Activated CD4-positive, alpha-beta T cell treated with anti-CD3 and anti-CD28 coated beads, Interleukin-2, amount 50 U/mL, for 24 hours (primary cell): ENCODE data around the gene CHN2.

ENCODE experiments used
- DNase-seq, 2 donors: peaks; one replicate each; pipeline ENCODE4 v3.0.0-alpha.2; 2020; ENCODE audit warnings: low read depth in 1 of 2, low spot score in 1 of 2

The CHN2 gene

GRCh38 chr7:29422829-29423228 lies 228.3 kb downstream of the CHN2 start:
- DNase-seq = no peak

- no peak for DNase-seq
These were observed 229.9 kb downstream of the CHN2 start for GRCh38 chr7:29424295-29424983.

DNA sequence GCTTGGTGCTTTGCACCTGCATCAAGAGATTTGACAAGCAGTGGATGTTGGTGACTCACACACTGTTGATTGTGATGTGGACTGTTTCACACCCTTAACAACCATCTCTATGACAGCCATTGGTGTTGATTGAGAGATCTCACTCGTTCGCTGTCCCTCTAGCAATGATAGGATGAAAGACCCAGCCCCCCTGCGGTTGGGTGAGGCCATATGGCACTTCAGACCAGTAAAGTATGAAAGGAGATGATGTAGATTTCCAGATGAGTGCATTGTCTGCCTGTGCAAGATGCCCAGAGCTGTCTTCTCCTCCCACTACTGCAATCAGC lies 230.4 kb downstream of the CHN2 start:
- DNase-seq = no peak

DNA sequence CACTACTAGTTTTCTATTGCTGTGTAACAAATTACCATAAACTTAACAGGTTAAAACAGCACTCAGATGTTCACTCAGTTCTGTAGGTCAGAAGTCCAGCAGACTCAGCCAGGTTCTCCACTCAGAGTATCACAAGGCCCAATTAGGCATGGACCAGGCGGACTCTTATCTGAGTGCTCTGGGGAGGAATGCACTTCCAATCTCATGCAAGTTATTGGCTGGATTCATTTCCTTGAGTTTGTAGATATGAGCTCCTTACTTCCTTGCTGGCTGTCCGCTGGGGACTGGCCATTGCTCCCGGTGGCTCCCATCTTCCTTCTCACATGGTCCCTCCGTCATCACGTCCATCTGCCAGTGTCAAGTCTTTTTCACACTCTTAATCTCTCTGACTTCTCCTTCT lies 232.0 kb downstream of the CHN2 start:
- no peak for DNase-seq

- no peak for DNase-seq
These were observed 234.8 kb downstream of the CHN2 start for GRCh38 chr7:29429401-29429800.

GRCh38 chr7:29430279-29430949 lies 235.8 kb downstream of the CHN2 start:
- DNase-seq = no peak

GRCh38 chr7:29431686-29432085 lies 237.1 kb downstream of the CHN2 start:
- DNase-seq = no peak

- DNase-seq = no peak
These were observed 238.1 kb downstream of the CHN2 start for GRCh38 chr7:29432721-29433120.

DNA sequence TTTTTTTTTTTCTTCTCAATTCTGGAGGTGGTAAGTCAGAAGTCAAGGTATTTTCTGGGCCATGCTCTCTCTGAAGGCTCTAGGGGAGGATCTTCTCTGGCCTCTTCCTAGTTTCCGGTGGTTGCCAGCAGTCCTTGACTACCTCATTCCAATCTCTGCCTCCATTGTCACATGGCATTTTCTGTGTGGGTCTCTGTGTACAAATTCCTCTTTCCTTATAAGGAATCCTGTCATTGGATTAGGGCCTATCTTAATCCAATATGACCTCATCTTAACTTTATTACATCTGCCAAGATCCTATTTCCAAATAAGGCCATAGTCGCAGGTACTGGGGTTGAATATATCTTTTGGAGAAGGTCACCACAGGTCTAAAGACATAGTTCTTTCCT lies 239.8 kb downstream of the CHN2 start:
- no peak for DNase-seq

DNA sequence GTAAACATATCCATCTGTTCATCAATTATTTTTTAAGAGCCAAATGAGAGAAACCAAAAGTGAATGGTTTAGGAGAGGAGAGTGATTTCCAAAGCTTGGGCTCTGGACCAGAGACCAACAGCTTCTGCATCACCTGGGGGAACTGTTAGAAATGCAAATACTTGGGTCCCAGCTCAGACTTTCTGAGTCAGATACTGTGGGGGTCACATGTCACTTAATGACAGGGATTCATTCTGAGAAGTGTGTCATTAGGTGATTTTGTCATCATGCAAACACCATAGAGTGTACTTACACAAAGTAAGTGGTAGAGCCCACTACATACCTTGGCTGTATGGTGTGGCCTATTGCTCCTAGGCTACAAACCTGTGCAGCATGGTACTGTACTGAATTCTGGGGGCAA lies 240.6 kb downstream of the CHN2 start:
- no peak for DNase-seq

- no peak for DNase-seq
These were observed 241.3 kb downstream of the CHN2 start for GRCh38 chr7:29435902-29436301.

DNA sequence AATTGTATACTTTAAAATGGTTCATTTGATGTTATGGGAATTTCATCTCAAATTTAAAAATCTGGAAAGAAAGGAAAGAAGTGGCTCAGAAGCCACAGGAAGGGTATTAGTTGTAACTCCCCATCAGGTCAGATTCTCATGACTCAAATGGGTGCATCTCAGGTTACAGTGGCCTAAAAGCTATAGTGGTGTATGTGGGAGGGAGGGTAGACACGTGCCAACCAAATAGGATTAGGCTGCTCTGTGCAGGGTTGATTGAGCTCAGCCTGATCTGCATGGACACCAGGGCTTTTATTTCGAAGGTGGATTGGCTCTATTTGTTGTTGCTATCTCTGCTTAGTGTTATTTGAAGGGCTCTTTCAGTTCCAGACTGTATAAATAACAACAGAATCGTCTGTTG lies 247.6 kb downstream of the CHN2 start:
- no peak for DNase-seq

- no peak for DNase-seq
These were observed 249.0 kb downstream of the CHN2 start for GRCh38 chr7:29443552-29443951.

GRCh38 chr7:29444267-29444666 lies 249.7 kb downstream of the CHN2 start:
- DNase-seq = no peak

- no peak for DNase-seq
These were observed 251.2 kb downstream of the CHN2 start for GRCh38 chr7:29445736-29446135.

DNA sequence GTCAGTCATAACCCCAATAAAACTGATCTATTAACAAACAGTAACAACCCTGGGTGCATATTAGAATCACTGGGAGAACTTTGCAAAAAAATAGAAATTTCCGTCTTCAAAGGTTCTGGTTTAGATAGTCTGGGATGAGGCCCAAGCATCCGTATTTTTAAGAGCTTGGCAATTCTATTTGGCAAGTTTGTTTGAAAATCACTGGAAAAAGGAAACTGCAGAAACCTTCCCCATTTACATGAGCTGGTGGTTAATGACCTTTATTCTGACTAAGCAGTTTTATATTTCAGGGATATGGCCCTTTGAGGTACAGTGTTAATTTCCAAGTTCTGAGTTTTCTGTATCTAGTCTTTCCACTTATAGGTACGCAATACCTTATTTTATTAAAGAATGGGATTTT lies 253.3 kb downstream of the CHN2 start:
- no peak for DNase-seq

DNA sequence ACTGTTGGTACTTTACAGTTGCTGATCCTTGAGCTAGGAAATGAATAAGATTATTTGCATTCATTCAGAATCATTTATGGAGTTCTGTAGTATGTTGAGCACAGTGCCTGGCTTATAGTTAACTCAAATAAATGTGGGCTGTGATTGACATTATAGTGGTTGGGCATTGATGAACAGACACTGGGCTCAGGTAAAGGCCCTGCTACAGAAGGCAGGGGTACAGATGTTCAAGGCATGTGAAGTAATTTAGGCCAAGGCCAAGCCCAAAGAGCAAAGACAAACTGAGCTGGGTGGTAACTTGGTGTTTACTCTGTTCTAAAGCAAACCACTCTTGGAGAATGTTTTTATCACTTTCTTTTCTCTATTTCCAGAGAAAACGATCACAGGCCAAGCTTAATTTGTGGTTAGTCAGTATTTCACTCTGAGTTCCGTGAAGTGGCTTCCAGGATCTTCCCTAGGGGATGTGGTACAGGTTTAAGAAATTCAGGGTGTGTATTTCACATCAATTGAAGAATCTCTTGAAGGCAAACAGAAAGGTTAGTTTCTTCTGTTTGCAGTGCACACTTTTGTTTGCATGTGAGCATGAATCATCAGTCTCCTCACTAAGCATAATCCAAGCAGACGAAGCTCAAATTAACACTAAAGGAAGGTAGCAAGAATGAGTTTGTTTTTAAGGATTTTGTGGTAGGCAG lies 255.1 kb downstream of the CHN2 start:
- no peak for DNase-seq

DNA sequence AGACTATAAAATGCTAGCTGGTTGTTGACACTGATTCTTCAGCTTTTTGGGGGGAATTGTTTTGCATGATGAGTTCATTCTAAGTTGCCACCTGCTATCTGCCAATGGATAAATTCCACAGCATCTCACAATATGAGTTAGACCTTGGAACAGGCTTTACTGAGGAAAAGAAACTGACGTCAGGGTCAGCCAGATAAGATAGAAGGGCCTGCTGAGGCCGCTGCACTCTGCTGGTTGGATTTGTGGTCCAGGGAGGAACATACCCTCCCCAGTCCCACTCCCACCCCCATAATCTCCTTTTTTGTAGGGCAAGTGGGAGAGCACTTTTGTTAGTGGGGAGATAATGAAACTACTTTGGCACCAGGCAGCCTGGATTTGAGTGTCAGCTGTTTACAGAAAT lies 258.4 kb downstream of the CHN2 start:
- no peak for DNase-seq

DNA sequence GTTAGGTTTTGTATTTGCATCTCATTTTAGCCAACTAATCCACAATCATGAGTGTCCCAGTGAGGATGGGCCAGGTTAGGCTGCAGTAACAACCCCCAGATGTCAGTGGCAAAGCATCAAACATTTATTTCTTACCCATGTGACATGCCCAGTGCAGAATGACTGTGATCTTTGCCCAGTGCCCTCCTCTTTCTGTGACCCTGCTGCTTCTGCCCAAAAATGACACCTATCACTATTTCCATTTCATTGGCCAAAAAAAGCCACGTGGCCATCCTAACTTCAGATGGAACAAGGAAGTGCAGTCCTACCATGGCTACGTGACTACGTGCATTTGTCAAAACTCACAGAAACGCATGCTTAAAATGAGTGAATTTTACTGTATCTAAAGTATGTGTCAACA lies 259.9 kb downstream of the CHN2 start:
- no peak for DNase-seq

DNA sequence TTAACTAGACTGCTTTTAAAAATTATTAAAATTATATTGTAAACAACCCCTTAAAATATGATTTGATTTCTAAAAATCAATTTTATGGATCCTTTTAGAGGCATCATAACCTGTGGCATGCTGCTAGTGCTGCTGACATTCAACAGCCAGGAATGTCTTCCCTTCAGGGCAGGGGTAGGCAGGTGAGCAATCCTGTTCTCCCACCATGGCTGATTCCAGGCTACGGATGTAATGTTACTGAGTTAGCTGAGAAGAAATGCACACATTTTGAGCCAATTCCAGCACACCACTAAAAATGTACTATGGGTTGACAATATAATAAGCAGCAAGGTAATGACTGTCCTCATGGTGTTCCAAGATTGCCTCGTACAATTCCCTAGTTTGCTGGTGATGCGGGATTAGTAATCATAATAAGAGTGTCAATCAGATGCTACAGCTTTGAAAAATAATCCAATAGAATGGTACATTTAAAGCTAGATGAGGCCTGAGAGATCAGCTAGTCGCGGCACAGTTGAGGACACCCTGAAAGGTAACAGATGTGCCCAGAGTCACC lies 260.4 kb downstream of the CHN2 start:
- DNase-seq = no peak

DNA sequence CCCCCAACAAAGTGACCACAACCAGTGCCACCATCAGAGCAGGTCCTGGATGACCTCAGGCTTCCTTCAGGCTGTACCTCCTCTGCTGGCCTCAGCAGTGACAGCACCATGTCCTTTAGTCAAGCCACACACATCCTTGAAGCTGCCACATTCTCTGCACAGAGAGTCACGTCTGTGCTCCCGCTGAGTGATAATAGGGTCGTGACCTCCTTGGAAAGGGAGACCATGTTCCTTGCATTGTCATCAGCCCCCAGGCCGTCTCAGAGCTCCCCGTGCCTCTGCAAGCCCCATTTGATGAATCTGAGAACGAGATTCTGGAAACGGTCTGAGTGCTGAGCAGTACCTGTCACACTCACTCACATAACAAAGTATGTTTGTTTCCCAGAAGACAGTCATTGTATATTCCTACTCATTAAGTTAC lies 262.6 kb downstream of the CHN2 start:
- DNase-seq = no peak

- DNase-seq = no peak
These were observed 263.0 kb downstream of the CHN2 start for GRCh38 chr7:29457565-29458011.
